ENCODE results near the gene FOXP1. TPM values are rescaled to one million over a fixed set of nuclear protein-coding genes. Genes with fewer than 3 reads are reported as not detected.
"Not testable (repeated sequence)": the region's sequence is repeated elsewhere in the genome, so short reads cannot be mapped to it uniquely, and the experiment has no call there.

Gene FOXP1
- total RNA-seq, 1 experiment from 2014 or later, result 24.7 TPM

DNA sequence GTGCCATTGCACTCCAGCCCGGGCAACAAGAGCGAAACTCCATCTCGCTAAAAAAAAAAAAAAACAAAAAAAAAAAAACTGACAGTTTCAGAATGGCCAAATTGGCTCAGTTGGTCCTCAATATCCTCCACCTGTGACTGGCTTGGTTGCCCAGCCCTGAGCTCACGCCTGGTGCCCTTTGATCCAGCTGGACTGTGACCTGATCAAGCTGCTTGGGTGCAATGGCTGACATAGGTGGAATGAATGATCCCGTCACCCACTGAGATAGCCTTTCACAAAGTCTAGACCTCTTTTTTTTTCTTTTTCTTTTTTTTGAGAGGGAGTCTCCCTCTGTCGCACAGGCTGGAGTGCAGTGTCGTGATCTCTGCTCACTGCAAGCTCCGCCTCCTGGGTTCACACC is 254.6 kb downstream of the FOXP1 start:
- Histone ChIP-seq H3K4me3 (ENCODE audit: insufficient read depth, low read depth, low read length) (no peak overlapping the region), H3K36me3 (replicated peaks; ENCODE audit: control insufficient read depth, insufficient read depth, low read length) (no peaks in the 10 kb centered on the region)
- no peak for DNase-seq

GRCh38 chr3:71327936-71328335 is 255.6 kb downstream of the FOXP1 start:
- no peaks in the 10 kb centered on the region for H3K27me3 ChIP-seq (ENCODE audit: control insufficient read depth, insufficient read depth, low read length)
- H3K4me3 ChIP-seq (ENCODE audit: insufficient read depth, low read depth, low read length), result no peak overlapping the region
- no peaks in the 10 kb centered on the region for H3K36me3 ChIP-seq (replicated peaks; ENCODE audit: control insufficient read depth, insufficient read depth, low read length)
- DNase-seq, result no peak

More for the DNA sequence above, 254.6 kb downstream of the FOXP1 start:
- H3K27me3 ChIP-seq (ENCODE audit: control insufficient read depth, insufficient read depth, low read length), result no peaks in the 10 kb centered on the region

GRCh38 chr3:71325715-71326114 is 257.8 kb downstream of the FOXP1 start:
- Histone ChIP-seq H3K27me3 (ENCODE audit: control insufficient read depth, insufficient read depth, low read length) (no peaks in the 10 kb centered on the region), H3K36me3 (replicated peaks; ENCODE audit: control insufficient read depth, insufficient read depth, low read length) (no peaks in the 10 kb centered on the region), H3K4me3 (ENCODE audit: insufficient read depth, low read depth, low read length) (no peak overlapping the region)
- no peak for DNase-seq

- DNase-seq; H3K27me3 ChIP-seq (ENCODE audit: control insufficient read depth, insufficient read depth, low read length); H3K4me3 ChIP-seq (ENCODE audit: insufficient read depth, low read depth, low read length); H3K36me3 ChIP-seq (replicated peaks; ENCODE audit: control insufficient read depth, insufficient read depth, low read length): not testable (repeated sequence)
These were observed 259.3 kb downstream of the FOXP1 start for GRCh38 chr3:71324224-71324623.

GRCh38 chr3:71323558-71323957 is 260.0 kb downstream of the FOXP1 start:
- no peaks in the 10 kb centered on the region for H3K27me3 ChIP-seq (ENCODE audit: control insufficient read depth, insufficient read depth, low read length)
- H3K36me3 ChIP-seq (replicated peaks; ENCODE audit: control insufficient read depth, insufficient read depth, low read length), result no peaks in the 10 kb centered on the region
- DNase-seq, result no peak
- no peak overlapping the region for H3K4me3 ChIP-seq (ENCODE audit: insufficient read depth, low read depth, low read length)

- H3K4me3 ChIP-seq (ENCODE audit: insufficient read depth, low read depth, low read length), result no peak overlapping the region
- DNase-seq, result no peak
- H3K36me3 ChIP-seq (replicated peaks; ENCODE audit: control insufficient read depth, insufficient read depth, low read length), result no peaks in the 10 kb centered on the region
- H3K27me3 ChIP-seq (ENCODE audit: control insufficient read depth, insufficient read depth, low read length), result no peaks in the 10 kb centered on the region
These were observed 261.4 kb downstream of the FOXP1 start for GRCh38 chr3:71322154-71322553.

DNA sequence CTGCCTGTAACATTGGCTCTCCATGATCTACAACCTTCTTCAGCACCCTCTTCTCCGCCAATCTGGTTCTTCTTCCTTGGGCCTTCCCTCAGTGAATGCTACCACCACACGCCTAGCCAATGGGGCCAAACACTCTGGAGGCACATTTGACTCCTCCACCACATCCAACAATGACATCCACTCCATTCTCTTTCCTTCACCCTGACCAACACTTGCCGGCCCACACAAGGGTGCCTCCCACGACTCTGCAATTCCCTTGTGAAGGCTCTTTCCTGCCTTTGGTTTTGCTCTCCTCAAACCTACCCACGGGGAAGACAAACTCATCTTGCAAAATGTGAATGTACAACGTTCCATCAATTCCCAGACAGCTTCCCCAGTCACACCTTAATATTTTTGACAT is 263.8 kb downstream of the FOXP1 start:
- H3K4me3 ChIP-seq (ENCODE audit: insufficient read depth, low read depth, low read length), result no peak overlapping the region
- DNase-seq, result no peak
- H3K27me3 ChIP-seq (ENCODE audit: control insufficient read depth, insufficient read depth, low read length), result no peaks in the 10 kb centered on the region
- no peaks in the 10 kb centered on the region for H3K36me3 ChIP-seq (replicated peaks; ENCODE audit: control insufficient read depth, insufficient read depth, low read length)

DNA sequence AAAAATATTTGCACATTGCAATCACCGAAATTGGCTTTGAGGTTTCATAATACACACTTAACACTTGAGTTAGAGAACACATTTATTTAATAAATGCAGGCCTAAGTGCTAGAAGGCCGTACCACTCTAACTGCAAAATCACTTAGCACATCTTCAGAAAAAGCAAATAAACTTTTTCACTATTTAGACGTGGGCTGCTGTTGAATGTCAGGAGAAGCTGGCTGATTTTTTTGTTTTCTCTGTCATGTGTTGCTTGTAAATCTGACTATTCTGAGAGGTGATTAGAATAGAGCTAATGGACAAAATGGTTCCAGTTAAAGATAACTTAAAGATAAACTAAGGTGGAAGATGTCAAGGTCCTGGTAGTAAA is 265.1 kb downstream of the FOXP1 start:
- H3K4me3 ChIP-seq (ENCODE audit: insufficient read depth, low read depth, low read length), result no peak overlapping the region
- no peaks in the 10 kb centered on the region for H3K27me3 ChIP-seq (ENCODE audit: control insufficient read depth, insufficient read depth, low read length)
- H3K36me3 ChIP-seq (replicated peaks; ENCODE audit: control insufficient read depth, insufficient read depth, low read length), result no peaks in the 10 kb centered on the region
- DNase-seq, result no peak

- DNase-seq, result no peak
- no peak overlapping the region for H3K4me3 ChIP-seq (ENCODE audit: insufficient read depth, low read depth, low read length)
- H3K27me3 ChIP-seq (ENCODE audit: control insufficient read depth, insufficient read depth, low read length), result no peaks in the 10 kb centered on the region
- H3K36me3 ChIP-seq (replicated peaks; ENCODE audit: control insufficient read depth, insufficient read depth, low read length), result no peaks in the 10 kb centered on the region
These were observed 265.6 kb downstream of the FOXP1 start for GRCh38 chr3:71317749-71318457.

- H3K4me3 ChIP-seq (ENCODE audit: insufficient read depth, low read depth, low read length), result no peak overlapping the region
- no peaks in the 10 kb centered on the region for H3K27me3 ChIP-seq (ENCODE audit: control insufficient read depth, insufficient read depth, low read length)
- no peak for DNase-seq
- no peaks in the 10 kb centered on the region for H3K36me3 ChIP-seq (replicated peaks; ENCODE audit: control insufficient read depth, insufficient read depth, low read length)
These were observed 266.4 kb downstream of the FOXP1 start for GRCh38 chr3:71317140-71317539.

- H3K4me3 ChIP-seq (ENCODE audit: insufficient read depth, low read depth, low read length), result no peak overlapping the region
- H3K27me3 ChIP-seq (ENCODE audit: control insufficient read depth, insufficient read depth, low read length), result no peaks in the 10 kb centered on the region
- no peak for DNase-seq
- H3K36me3 ChIP-seq (replicated peaks; ENCODE audit: control insufficient read depth, insufficient read depth, low read length), result no peaks in the 10 kb centered on the region
These were observed 267.3 kb downstream of the FOXP1 start for GRCh38 chr3:71316066-71316777.

DNA sequence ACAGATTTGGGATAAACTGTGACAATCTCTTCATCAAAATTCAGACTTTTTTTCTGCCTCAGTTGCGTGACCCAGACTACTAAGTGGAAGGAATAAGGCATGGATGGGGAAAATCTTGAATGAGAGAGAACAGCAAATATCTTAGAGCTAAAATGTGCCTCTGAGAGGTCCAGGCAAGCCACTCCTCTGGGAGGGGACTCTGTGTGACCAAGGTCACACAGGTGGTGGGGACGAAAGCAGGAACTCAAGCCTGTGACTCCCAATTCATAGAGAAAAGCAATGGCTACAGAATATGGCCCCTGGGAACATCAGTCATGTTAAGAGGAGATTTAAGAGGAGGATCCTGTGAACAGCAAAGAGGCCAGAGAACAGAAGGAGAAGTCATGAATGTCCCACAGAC is 268.1 kb downstream of the FOXP1 start:
- Histone ChIP-seq H3K36me3 (replicated peaks; ENCODE audit: control insufficient read depth, insufficient read depth, low read length) (no peaks in the 10 kb centered on the region), H3K4me3 (ENCODE audit: insufficient read depth, low read depth, low read length) (no peak overlapping the region), H3K27me3 (ENCODE audit: control insufficient read depth, insufficient read depth, low read length) (no peaks in the 10 kb centered on the region)
- no peak for DNase-seq

DNA sequence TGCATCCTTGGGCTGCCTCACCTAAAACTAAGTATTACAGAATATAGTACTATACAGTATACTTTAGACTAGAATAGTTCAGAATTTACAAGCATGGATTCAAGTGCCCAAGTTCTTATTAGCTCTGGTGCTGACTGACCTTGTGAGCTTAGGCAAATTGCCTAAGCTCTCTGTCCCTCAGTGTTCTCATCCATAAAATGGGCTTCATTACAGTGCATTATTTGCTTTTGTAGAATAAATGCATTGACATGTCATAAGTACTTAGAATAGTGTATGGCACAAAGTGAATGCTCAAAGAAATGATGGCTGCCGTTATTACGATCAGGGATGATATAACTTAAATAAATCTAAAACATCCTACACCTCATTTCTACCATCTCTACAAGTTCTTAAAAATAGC is 269.7 kb downstream of the FOXP1 start:
- Histone ChIP-seq H3K4me3 (ENCODE audit: insufficient read depth, low read depth, low read length) (no peak overlapping the region), H3K36me3 (replicated peaks; ENCODE audit: control insufficient read depth, insufficient read depth, low read length) (no peaks in the 10 kb centered on the region), H3K27me3 (ENCODE audit: control insufficient read depth, insufficient read depth, low read length) (no peaks in the 10 kb centered on the region)
- DNase-seq, result no peak

- no peaks in the 10 kb centered on the region for H3K36me3 ChIP-seq (replicated peaks; ENCODE audit: control insufficient read depth, insufficient read depth, low read length)
- no peaks in the 10 kb centered on the region for H3K27me3 ChIP-seq (ENCODE audit: control insufficient read depth, insufficient read depth, low read length)
- DNase-seq, result no peak
- H3K4me3 ChIP-seq (ENCODE audit: insufficient read depth, low read depth, low read length), result no peak overlapping the region
These were observed 271.1 kb downstream of the FOXP1 start for GRCh38 chr3:71312461-71312860.

- DNase-seq, result no peak
- Histone ChIP-seq H3K27me3 (ENCODE audit: control insufficient read depth, insufficient read depth, low read length) (no peaks in the 10 kb centered on the region), H3K36me3 (replicated peaks; ENCODE audit: control insufficient read depth, insufficient read depth, low read length) (no peaks in the 10 kb centered on the region), H3K4me3 (ENCODE audit: insufficient read depth, low read depth, low read length) (no peak overlapping the region)
These were observed 271.9 kb downstream of the FOXP1 start for GRCh38 chr3:71311661-71312046.

Data from H7 (cell line).